ENCODE results near the gene ADGRD1.

The ADGRD1 gene

DNA sequence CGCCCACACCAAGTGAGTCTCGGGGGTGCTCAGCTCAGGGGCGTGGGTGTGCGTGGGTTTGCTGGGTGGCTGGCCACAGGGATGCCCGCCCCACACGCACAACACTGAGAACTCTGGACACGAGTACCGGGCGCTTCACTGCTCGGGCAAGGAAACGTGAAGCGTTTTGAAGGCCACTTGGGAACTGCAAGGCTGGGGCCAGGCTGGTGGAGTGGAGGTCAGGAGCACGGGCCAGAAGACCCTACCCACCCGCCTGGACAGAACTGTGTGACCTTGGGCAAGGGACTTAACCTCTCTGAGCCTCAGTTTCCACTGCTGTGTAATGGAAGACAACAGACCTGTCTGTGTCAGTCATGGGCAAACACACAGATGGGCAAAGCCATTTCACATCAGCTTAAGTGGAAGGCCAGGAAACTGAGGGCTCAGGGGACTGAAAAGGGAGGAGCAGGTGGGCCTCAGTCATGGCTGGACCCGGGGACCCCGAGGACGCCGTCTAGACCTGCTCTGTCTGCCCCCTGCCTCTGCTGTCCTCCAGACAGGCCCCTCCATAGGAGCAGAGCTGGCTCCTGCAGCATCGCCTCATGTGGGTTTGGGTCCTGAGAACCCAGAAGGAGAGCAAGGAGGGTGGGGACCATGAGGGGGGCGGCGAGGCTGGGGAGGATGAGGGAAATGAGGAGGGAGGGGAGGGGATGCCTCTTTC, 52.5 kb downstream of the ADGRD1 start:
- no peak for DNase-seq

DNA sequence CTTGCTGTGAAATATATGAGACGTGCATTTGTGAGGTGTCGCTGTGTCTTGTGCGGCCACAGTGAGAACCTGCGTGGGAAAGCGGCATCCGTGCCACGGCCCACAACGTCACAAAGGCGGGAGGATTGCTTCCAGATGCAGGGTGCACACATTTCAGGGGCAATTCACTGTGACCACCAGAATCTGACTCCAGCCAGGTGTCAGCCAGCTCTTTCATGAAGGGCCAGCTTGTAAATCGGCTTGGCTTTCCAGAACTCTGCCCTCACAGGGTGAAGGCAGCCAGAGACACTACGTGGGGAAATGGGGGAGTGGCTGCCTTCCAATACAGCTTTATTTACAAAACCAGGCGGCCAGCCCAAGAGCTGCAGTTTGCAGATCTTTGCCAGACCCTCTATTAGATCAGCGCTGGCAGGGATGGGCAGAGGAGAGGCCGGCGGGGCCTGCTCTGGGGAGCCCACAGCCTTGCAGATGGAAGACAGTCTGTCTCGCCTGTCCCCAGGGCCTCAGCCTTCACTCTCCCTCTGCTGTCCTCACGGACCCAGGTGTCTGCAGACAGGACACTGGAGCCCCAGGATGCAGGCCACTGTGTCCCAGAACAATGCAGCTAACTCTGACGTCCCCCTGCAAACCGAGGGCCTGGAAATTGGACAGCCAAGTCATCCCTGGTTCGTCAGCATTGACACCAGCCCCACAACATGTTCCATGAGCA, 53.5 kb downstream of the ADGRD1 start:
- peak; percentile 33 for DNase-seq

DNA sequence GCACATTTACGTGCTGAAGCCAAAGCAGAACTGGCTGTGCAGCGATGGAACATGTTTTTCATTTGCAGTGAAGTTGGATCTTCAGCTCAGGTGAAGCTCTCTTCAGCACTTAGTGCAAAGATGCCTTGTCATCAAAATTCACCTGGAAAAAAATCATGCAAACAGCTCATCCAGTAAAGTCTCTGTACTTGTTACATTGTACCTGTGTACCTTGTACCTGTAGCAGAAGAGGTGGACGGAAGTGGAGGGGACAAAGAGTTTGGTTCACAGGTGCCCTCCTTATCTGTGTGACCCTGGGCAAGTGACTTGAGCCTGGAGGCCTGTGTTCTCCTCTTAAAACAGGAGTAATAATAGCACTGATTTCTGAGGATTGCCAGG, 54.0 kb downstream of the ADGRD1 start:
- DNase-seq: no peak

DNA sequence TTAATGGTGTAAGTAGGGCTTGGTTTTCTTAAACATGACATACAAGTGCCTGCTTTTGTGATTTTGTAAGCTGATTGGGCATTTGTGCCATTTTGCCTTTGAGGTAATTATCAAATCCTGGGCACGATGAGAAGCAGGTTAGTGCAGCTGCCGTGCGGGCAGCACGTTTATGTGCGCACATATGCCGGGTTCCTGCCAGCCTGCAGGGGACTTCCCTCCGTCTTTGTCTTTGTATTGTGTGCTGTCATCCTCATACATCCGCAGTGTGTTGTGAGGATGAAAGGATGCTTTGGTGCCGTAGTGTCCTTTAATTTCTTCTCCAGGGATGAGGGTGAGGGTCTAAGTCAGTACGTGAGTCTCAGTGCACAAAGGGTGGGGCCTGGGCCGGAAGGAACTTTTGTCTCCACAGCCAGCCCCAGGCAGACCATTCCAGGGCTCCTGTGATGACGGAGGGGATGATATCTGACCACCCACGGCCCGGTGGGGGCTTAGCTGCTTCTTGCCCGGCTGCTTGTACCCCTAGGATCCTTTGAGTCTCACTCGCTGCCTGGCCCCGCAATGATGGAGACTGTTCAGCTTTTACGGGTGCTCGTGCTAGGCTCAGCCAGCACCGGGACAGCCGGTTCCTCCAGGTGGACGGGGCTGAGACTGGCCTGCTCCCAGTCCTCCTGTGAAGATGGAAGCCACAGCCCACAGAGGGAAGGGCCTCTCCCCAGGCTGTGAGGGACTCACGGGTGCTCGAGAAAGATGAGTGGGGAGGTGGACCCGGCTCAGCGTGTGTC, 54.6 kb downstream of the ADGRD1 start:
- DNase-seq: no peak

DNA sequence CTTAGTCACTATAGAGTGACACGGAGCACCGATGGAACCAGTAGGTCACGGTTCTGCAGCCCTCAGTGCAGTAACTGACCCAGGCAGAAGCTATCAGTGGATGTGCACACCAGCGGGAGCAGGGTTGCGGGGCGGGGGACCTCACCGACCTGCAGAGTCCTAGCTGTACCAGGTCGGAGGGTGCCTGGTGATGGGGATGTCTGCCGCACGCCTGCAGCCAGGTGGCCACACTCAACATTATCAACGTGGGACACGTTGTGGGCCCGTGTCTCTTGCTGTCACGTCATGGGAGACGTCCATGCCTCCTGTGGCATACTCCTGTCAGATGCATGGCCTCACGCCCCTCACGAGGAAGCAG, 55.2 kb downstream of the ADGRD1 start:
- DNase-seq: no peak

DNA sequence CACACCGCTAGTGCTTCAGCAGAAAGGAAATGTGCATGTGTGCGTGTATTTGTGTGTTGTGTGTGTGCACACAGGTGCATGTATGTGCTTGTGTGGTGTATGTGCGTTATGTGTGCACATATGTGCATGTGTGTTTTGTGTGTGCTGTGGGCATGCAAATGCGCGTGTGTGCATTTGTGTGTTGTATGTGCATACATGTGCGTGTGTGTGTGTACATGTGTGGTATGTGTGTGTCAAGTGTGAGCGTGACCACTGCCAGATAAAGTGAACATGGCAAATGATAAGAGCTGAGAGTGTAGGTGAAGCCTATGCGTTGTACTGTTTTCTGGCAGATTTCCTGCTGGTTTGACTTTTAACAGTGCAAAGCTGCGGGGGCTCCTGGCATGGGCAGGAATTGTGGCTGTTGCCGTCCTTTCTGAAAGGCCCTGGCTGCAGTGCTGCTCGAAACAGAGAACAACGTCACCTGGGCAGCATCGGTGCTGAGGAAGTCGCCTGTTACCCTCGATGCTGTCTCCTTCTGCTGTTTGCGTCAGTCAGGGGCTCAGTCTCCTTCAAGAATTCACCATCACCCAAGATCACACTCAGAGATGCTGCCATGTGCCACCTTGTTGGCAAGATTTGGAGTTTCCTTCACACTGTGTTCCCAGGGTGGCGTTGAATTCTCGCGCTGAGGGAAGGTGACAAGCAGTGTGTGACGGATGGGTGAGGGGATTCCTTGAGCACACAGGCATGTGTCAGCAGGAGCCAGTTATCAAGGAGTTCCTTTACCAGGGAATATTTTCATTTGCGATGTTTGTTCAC, 56.1 kb downstream of the ADGRD1 start:
- no peak for DNase-seq

DNA sequence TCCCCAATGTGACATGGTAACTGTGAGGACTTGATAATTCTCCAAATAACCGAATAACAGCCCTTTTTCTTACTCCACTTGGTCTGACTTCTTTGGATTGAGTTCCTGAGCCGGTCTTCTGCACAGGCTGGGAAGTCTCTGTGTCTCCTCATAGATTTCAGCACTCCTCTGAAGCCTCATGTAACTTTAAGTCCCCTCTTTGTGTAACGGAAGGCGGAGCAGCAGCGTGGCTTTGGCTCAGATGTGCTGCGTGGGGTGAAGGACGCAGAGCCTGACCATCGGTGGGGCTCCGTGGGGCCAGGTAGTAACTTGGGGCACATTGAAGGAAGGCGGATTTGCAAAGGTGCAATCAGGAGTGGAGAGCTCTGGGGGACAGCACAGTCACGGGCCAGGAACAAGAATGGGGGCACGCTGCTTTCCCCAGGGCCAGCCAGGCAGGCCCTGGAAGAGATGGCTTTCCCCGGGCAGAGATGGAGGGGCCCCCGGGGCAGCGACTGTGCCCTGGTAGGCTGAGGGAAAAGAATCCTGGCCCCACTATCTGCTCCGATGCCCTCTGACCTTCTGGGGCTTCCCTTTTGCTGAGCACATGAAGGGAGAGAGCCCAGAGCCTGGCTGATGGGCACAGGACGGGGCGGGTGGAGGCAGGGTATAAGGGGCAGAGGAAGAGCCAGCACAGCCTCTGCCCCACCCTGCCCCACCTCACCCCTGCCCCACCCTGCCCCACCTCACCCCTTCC, 56.9 kb downstream of the ADGRD1 start:
- DNase-seq: no peak

DNA sequence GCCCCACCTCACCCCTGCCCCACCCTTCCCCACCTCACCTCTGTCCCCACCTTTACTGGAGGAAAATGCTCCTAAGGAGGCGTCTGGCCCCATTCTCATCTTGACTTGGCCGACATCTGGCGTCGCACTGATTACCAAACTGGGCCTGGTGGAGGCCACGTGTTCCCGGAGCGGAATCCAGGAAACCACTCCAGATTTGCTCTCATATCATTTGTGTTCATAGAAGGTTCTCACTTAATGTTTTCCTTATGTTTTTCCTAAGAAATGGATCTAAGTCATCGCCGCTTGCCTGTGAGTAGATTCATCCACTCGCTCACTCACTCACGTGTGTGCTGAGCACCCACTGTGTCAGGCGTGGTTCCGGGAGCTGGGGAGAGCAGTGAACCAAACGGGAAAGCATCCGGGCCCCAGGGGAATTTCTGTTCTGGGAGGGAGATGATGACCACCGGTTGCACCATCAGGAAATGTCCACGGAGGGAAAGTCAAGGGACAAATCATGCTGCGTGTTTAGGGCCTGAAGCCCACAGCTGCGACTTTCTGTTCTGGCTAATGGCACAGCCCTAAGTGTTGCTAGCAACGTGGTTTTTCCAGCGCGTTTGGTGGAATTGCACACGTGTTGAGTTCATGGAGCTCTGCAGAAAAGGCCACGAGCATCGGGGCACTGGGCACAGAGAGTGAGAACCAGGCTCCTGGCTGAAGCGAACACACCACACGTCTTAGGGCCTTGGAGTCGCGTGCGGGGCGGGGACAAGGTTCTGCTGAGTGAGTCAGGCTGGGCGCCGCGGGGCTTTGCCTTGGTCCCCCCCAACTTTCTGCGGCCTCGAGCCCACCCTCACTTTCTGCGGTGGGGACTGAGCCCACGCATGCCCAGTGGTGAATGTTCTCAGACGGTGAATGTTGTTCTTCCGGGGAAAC, 57.7 kb downstream of the ADGRD1 start:
- DNase-seq: no peak

DNA sequence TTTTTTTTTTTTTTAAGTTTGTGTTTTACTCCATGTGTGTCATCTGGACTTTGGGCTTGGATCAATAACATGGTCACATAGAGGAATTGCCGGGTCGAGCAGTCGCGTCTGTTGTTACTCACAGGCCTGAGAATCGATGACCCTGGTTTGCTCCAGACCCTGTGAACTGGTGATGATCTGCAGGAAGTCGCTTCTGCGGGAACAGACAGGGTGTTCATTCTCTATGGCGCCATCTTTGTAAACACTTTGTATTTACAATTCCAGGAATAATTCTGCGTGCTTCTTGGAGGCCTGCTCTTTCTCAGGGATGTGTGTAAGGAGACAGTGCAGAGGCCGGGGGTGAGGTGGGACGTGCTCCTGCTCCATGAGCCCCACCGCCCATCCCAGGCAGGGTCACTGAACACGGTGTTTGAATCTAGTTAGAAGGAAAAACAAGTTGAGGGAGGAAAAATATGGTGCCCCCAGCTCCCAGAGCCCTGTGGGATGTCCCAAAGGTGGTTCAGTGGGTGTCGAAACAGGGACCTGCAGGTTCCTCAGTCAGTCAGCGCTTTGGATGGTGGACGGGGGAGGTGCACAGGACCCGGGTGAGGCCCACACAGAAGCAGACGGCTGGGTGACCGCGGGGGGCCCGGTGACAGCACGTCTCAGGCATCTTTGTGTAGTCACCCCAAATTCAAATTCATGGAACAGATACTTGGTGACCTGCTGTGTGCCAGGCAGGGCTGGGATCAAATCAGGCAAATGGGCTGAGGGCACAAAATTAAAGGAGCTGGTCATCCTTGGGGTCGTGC, 58.8 kb downstream of the ADGRD1 start:
- DNase-seq: no peak

DNA sequence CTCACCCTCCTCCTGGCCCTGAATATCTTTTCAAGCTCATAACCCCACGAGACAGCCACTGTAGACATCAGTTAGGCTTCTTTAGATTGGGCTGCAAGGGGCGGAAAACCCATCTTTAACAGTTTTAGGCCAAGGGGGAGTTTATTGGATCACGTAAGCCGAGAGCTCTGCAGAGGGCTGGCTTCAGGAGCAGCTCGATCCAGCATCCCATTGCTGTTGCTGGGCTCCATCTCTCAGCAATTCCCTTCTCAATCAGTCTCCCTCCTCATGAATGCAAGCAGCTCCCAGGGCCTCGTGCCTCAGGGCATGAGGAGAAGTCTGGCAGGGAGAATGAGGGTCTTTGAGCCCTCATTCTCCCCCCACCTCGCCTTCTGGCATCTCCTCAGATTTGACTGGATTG, 59.4 kb downstream of the ADGRD1 start:
- DNase-seq: no peak

DNA sequence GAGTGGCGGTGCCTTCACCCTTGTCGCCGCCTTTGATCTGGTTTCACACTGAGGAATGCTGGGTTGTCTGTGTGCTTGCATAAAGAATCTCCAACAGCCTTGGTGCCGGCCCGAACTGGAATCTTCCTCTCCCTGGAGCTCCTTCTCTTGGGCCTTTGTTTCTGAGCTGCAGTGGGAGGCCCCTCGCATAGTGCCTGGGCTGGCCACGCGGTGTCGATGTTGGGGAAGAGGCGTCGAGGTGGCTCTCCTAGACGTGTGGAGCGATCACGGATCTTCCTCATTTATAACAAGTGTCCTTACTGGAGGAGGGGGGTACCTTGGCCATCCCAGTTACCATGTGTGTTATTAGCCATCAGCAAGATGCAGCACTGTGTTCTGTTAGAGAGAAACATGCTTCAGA, 60.6 kb downstream of the ADGRD1 start:
- no peak for DNase-seq

DNA sequence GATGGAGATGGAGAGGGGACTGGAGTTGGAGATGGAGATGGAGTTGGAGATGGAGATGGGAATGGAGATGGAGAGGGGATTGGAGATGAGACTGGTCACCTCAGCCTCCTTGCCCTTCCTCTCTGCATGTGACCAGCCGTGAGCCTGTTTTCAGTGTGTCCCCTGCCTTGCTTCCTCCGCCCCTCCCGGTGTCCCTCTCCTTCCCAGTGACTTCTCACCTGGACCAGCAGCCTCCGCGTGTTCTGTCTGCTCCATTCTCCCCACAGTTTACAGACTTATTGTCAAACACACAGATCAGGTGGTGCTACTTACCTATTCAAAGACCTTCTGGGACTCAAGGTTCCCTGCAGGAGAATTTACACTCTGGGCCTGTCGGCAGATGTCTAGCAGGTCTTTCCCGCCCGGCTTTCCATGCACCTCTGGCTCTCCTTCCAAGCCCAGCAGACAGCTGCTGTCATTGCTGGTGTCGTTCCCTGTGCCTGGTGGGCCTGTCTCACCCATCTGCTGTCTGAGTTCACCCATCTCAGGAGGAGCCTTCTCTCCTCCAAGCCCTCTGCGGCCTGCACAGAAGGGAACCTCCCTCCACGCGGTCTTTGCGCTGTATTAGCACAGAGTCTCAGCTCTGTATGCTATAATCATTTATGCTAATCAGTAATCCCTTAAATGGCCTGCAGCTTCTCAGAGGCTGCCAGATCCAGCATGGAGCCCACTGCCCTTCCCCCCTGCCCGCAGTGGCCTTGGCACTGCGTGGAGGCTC, 62.1 kb downstream of the ADGRD1 start:
- no peak for DNase-seq

DNA sequence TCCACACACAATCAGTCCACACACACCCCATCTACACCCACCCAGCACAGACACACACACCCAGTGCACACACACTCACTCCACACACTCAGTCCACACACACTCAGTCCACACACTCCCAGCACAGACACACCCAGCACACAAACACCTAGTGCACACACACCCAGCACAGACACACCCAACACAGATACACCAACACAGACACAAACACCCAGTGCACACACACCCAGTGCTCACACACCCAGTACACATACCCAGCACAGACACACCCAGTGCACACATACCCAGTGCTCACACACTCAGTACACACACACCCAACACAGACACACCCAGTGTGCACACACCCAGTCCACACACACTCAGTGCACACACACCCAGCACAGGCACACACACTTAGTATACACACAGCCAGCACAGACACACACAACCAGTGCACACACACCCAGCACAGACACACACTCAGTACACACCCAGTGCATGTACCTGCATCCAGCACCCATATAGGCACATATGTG, 63.8 kb downstream of the ADGRD1 start:
- DNase-seq: no peak

DNA sequence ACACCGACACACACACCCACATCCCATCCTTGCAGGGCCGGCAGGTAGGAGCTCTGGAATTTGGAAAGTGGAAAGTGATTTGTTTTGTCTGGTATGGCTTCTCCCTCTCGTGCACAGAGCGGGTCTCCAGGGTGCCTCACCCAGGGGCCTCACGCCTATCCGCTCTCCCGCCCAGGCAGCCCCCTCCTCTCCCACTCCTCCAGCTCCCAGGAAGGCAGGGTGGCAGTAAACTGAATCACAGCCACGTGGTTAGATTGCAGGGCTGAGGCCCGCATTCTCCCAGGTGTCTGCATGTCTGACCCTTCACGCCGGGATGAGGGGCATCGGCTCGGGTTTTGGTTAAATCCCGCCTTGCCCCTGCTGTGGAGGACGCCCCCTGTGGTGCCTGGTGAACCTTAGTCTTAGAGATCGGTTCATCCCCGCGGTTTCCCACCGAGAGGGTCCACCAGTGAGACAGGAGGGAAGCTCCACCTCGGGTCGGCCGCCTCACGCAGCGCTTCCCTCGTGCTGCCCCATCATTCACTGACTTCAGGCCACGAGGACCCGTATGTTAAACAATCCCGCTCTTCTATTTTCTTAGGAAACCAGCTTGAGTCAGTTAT, 64.4 kb downstream of the ADGRD1 start:
- no peak for DNase-seq

DNA sequence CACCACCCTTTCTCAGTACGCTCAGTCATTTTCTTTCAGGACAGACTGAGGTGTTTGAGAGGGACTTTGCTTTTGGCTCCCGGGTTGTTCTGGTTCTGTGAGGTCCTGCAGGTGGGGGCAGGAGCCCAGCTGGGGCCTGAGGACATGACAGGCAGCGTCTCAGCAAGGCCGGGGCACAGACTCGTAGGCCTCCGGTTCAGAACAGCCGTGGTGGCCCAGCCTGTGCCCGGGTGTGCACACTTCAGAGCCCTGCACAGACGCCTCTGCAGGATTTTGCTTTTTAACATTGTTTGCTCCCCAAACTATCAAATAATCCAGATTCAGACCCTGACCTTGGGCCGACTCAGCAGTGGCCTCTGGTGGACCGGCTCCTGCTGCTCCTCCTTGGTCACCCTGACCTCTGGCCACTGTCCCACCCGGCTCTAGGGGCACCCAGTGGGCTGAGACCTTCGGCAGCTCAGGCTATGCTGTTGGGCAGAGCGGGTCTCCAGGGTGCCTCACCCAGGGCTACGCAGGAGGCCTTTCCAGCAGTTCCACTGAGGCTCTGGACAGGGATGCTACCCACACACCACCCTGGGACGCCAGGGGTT, 65.2 kb downstream of the ADGRD1 start:
- no peak for DNase-seq

DNA sequence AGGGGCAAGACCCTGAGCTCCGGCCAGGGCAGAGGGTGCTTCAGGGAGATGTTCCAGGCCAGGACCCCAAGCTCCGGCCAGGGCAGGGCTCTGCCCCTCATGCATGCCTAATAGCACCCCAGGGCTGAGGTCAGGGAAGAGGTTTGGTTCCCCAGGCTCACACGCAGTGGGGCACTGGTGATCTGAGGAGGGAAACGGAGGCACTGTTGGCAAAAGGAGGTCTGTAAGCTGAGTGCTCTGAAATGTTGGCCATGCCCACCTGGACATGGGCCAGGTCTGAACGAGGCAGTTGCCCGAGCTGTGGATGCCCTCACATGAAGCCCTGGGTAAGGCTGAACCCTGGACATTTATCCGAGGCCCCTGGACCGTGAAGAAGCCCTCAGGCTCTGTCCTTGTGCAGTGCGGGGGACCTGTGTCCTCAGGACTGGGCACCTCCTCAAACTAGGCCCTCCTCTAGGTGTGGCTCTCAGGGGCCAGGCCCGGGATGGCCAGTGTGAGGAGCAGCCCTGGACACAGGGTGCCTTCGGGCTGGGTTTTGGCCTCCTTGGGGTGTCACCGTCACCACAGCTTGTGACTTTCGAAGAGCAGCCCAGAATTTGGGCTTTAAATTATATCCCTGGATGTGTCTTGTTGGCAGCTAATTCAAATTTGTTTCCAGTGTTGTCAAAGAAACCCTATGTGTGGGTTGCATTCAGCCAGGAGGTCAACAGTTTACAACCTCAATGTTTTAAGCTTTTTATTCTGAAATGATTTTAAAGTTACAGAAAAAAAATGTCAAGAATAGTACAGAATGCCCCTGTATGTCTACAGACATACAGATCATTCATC, 66.8 kb downstream of the ADGRD1 start:
- DNase-seq: no peak

DNA sequence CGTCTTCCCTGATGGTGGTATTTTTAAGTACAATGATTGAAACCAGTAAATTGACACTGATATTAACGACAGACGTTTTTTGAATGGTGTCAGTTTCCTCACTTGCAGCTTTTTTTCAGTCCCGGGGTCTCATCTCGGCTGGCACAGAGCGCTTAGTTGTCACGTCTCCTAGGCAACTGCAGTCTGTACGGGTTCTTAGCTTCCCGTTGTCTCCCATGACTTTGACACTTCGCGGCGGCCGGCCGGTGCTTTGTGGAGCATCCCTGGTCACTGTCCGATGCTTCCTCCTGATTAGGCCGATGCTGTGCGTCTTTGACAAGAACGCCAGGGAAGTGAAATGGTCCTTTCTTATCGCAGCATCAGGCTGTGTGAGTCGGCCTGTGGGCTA, 67.4 kb downstream of the ADGRD1 start:
- DNase-seq: no peak
